Measurements from ENCODE around the gene TMEM259.
"Not testable (repeated sequence)": the region's sequence is repeated elsewhere in the genome, so short reads cannot be mapped to it uniquely, and the experiment has no call there.

The TMEM259 gene

DNA sequence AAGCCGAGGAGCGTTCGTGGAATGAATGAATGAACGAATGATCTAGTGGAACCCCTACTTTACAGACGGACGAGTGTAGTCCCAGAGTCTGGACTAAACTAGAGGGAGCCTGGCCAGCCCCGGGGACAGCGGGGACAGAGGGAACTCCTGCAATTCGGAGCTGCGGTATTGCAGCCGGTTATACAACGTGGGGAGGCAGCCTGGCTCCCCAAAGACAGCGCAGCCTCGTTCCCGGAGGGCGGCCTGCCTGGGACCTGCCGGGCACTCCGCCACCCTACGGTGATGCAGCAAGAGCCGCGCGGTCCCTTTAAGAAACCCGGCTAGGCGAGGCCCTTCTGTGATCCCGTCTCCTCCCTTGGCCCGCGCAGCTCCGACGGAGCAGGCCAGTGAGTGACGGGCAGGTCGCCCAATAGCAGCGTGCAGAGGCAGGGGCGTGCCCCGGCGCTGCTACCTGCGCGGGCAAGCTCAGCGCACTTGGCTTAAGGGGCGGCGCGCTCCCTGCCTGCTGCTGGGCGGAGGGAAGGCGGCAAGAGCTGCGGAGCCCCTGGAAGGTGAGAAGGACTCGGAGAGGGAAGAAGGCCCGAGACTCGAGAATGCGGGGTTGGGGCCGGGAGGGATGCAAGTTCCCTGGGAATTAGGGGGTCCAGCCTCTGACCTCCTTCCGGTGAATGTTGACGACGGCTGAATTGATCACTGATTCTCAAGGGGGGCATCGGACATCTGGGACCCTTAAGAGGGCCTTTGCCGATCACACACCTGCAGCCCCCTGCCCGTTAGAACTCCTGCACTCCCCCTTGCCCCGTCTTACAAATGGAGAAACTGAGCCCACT lies 18.9 kb upstream of the TMEM259 start, which contains the start of gene ABCA7:
TSS of gene ABCA7 (plus strand) at position 462 of the 830 bp plus-strand sequence. CDS start 1,255 bp downstream, outside the sequence.
- DNase-seq (ENCODE audit: low spot score) = peak; percentile 98

DNA sequence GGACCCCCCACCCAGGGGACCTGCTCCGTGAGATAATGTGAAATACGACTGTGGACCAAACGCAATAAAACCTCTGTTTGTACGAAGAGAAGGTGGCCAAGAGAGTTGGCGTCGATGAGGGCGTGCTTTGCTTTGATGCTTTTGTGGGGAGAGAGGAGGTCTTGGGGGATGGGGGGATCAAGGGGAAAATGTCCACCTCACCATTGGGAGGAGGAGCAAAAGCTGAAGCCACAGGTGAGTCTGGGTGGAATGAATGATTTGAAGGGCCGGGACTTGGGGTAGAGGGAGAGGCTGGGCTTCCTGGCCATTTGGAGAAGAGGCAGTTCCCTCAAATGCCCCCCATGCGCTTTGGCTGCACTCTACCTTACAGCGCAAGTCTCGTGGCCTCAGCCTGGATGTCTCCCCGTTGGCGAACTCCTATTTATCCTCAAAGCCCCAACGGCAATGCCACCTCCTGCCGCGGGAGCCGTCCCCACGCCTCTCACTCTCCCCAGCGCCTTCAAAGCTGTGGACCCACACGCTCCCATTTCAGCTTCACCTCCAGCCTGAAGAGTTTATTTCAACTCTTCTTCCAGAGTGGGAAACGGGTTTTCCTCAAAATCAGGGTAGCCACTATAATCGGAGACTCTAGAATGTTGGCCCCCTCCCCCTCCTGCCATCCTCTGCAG lies 18.2 kb upstream of the TMEM259 start:
- DNase-seq (ENCODE audit: low spot score) = no peak

DNA sequence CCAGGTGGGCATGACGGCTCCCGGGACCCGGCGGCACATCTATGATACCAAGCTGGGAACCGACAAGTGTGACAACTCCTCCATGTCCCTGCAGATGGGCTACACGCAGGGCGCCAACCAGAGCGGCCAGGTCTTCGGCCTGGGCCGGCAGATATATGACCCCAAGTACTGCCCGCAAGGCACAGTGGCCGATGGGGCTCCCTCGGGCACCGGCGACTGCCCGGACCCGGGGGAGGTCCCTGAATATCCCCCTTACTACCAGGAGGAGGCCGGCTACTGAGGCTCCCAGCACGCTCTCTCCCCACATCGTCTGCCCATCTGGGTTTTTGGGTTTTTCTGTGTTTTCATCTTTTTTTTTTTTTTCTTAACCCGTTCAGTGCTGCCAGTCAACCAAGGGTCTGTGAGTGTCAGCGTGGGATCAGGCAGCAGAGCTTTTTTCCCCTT lies 16.7 kb upstream of the TMEM259 start:
- no peak for DNase-seq (ENCODE audit: low spot score)

DNA sequence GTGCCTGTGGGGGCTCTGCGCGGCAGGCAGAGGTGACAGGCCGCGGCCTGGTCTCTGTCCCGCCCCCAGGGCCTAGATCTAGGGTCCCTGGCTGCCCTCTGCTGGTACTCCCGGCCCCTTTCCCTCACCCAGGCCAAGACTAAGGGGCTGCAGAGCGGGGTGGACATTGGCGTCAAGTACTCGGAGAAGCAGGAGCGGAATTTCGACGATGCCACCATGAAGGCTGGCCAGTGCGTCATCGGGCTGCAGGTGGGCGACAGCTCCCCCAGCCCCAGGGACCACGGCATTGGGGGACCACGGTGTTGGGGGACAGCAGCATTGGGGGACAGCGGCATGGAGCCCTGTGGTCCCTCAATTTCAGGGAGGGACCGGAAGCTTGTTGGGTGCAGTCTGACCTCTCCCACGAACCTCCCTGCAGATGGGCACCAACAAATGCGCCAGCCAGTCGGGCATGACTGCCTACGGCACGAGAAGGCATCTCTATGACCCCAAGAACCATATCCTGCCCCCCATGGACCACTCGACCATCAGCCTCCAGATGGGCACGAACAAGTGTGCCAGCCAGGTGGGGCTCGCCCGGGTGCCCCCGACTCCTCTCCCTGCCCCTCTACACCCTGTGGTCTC lies 15.2 kb upstream of the TMEM259 start:
- DNase-seq (ENCODE audit: low spot score) = no peak

DNA sequence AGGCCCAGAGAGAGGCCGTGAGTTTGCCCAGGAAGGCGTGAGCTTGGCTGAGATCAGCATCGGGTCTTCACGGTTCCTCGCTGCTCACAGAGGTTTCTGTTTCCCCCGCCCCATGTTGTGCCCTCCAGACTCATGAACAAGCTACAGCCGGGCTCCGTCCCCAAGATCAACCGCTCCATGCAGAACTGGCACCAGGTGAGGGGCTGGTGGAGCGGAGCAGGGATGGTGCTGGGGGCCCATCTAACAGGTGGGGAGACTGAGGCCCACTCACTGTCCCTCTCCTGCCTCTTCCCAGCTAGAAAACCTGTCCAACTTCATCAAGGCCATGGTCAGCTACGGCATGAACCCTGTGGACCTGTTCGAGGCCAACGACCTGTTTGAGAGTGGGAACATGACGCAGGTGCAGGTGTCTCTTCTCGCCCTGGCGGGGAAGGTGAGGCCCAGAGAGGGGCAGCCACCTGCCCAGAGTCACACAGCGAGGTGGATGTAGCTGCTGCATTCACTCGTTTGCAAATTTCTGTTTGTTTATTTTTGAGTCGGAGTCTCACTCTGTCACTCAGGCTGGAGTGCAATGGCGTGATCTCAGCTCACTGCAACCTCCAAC lies 11.4 kb upstream of the TMEM259 start:
- no peak for DNase-seq (ENCODE audit: low spot score)

DNA sequence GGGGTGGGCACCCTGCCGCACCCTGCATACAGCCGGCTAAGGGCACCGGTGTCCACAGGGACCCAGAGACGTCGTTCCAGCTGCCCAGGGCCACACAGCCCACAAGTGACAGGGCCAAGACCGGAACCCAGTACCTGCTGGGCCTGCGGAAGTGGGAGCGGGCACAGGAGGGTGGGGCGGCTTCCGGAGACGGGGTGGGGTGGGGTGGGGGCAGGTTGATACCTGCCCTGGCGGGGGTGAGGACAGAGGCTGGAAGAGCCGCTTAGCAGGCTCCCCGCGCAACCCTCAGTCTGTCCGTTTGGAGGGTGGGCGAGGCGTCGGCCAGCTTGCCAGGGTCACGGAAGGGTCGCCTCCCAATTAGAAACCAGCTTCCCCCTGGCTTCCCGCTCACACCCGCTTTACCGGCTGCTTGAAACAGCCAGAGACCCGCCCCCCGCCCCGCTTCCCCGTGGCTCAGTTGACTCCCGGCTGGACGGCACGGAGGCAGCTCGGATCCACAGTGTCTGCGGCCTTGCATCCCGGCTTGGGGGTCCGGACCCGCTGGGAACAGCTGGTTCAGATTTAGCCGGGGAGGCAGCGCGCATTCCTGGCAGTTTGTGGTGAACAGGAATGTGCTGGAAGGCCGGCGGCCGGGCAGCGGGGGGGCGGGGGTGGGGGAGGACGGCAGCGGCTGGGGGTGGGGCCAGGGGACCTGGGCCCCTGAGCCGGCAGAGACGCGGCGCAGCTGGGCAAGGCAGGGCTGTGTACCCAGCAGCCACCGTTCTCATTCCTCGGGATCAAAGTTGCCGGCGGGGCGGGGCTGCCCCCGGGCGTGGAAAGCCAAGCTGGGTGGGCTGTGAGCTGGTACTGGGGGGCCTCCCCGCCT lies 7.4 kb upstream of the TMEM259 start:
- DNase-seq (ENCODE audit: low spot score) = peak; percentile 48

DNA sequence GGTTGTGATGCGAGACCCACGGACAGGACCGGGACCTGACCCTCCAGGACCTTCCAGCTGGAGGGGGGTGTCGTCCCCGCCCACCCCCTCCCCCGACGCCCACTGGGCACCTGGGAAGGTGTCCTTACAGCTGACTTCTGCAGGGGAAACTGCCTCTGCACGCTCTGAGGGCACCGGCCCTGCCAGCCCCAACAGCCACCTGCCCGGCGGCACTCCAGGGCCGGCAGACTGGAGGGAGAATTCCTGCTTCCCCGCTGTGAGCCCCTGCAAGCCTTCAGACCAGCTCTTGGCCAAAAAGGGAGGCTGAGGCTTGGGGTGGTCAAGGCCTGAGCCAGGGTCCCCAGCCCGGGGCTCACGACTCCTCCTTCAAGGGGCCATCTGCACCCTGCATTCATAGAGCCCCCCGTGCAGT lies 6.7 kb upstream of the TMEM259 start:
- DNase-seq (ENCODE audit: low spot score) = no peak

DNA sequence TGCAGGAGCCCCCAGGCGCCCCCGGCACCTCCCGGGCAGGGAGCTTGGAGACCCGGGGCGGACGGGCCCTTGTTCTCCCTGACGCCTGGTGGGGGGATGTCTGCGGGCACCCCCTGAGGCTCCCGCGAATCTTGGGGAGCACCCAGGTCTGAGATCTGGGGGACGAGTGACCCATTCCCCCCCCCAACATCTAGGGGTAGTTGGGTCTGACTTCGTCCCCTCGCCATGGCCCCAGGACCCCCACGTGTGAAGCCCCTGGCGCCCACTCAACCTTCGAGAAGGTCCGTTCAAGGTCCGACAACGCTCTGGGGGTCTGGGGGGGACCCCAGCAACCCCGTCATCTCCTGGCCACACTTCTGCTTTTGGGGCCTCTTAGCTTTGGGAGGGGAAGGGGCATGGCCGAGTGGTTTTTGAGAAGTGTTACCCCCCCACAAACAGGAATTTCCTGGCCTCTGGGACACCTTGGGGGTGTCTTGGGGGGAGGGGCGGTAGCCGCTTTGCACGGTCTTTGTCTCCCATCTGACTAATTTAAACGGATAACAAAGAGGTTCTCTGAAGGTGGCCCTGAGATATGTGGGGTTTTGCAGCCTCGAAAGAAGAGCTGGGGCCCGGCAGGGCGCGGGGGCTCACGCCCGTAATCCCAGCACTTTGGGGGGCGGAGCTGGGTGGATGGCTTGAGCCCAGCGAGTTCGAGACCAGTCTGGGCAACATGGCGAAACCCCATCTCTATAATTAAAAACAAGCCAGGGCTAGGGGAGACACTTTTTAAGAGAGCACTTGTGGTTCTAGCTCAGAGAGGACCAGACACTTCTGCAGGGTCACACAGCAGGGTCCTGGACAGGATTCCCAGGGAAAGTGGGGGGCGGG lies 6.1 kb upstream of the TMEM259 start:
- no peak for DNase-seq (ENCODE audit: low spot score)

DNA sequence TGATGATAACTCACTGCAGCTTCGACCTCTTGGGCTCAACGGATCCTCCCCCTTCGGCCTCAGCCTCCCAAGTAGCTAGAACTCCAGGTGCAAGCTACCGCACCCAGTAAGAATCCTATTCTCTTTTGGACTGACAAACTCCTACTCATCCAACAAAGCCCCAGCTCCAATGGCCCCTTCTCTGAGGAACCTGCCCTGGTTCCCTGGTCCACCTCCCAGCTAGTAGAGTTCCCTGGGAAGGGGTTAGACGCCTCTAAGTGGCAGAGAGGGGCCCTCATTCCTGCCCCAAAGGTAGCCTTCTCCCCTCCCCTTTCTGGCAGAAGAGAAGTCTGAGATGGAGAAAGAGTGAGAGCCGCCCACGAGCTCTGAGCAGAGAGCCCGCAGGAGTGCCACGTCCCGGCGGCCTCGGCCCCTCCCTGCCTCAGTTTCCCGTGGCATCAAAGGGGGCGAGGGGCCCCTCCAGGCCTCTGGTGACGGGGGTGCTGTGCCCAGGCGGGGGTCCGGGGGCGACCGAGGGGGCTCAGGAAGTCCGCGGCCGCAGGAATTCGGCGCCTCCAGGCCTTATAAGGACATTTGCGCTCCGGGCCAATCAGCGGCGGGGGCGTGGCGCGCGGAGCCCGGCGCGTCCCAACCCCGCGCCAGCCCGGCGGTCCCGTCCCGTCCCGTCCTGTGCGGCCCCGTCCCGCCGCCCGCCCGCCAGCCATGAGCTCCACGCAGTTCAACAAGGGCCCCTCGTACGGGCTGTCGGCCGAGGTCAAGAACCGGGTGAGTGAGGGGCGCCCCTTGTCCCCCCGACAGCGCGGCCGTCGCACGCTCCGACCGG lies 5.2 kb upstream of the TMEM259 start, which contains the start of gene CNN2:
TSS of gene CNN2 (plus strand) at position 649 of the 823 bp plus-strand sequence. CDS start at position 703, 54 bp downstream.
- DNase-seq (ENCODE audit: low spot score) = peak; percentile 94

DNA sequence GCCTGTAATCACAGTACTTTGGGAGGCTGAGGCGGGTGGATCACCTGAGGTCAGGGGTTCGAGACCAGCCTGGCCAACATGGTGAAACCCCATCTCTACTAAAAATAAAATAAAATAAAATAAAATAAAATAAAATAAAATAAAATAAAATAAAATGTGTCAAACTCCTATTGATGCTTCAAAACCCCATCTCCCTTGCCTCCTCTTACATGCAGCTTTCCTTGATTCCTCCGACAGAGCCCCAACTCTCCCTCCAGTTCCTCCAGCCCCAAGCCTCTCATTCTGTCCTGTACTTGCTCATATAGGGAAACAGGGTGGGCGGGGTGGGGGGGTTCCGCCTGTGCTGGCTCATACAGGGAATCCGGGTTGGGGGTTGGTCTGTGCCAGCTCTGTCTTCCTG lies 4.2 kb upstream of the TMEM259 start:
- DNase-seq (ENCODE audit: low spot score) = not testable (repeated sequence)

DNA sequence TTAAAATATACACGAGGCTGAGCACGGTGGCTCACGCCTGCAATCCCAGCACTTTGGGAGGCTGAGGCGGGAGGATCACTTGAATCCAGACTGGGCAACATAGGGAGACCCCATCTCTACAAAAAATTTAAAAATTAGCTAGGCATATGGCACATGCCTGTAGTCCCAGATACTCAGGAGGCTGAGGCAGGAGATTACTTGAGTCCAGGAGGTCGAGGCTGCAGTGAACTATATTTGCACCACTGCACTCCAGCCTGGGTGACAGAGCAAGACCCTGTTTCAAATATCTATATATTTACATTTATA lies 2.9 kb upstream of the TMEM259 start:
- not testable (repeated sequence) for DNase-seq (ENCODE audit: low spot score)

DNA sequence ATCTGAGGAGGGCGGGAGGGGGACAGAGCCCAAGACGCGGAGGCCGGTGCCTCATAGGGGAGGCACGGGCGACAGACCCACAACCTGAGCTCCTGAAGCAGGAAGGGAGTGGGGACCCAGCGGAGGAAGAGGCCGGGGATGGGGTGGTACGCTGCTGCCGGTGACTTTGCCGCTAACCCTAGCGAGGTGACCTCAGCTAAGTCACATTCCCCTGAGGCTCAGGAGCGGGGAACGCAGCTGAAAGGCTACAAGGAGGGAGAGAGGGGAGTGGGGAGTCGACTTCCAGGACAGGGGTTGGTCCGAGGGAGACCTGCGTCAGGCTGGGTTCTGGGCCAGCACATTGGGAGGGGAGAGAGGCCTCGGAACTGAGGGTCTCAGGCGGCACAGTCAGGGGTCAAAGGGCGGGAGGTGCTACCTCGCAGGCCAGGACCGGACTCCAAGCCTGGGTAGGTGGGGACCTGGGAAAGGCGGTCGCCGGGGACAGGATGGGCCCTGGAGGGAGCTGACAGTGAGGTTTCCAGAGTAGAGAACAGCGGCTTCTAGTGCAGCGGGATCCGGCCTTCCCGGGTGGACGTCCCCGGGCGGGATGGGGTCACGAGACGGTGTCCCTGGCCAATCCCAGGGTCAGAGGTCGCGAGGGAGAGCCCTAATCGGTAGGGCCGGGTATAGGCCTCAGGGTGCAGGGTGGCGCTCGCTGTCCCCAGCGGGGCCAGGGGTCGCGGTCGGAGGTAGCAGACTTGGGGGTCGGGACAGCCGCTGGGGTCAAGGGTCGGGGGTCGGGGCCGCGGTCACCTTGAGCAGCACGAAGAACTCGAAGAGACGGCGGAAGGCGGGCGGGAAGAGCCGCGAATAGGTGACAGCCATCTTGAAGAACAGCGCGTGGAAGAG lies 699 bp downstream of the TMEM259 start:
- peak; percentile 49 for DNase-seq (ENCODE audit: low spot score)

DNA sequence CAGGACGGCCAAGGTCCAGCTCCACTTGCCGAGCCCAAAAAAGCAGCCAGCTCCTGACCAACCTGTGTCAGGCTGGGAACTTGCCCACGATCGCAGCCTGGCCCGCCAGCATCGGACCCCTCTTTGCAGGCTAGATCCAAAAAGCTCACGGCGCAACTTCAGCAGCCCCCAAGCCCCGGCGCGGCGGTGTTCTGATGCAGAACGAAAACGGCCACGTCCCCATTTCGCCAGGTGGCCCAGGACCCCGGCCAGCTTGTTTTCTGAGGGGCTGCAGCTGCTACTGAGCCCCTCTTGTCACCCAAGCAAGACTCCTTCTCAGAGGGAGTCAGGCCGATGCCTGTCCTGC lies 1.3 kb downstream of the TMEM259 start:
- DNase-seq (ENCODE audit: low spot score) = no peak

DNA sequence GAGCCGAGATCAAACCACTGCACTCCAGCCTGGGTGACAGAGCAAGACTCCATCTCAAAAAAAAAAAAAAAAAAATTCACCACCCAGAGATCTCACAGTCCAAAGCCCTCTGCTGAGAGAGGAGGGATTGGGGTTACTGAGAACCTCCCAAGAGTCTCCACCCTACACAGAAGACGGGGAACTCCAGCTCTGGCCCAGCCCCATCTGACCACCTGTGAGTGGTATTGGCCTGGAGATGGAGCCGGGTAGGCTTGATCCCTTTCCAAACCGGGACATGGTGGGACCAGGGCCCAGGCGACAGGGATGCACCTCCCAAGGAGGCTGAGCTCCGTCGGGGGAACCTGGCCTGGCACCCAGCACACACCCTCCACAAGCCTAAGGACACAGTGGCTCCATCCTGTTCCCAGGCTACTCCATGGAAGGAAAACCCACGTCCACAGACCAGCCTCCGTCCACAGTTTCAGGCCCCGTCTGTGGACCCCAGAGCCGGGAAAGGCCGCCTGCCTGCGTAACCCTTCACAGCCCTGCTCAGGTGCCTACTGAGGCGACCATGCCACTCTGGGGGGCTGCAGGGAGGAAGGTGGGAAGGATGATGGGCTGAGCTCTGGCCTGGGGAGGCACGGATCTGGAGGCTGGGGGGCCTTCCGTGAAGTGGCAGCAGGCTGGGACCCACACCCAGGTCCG lies 1.8 kb downstream of the TMEM259 start:
- DNase-seq (ENCODE audit: low spot score) = no peak

DNA sequence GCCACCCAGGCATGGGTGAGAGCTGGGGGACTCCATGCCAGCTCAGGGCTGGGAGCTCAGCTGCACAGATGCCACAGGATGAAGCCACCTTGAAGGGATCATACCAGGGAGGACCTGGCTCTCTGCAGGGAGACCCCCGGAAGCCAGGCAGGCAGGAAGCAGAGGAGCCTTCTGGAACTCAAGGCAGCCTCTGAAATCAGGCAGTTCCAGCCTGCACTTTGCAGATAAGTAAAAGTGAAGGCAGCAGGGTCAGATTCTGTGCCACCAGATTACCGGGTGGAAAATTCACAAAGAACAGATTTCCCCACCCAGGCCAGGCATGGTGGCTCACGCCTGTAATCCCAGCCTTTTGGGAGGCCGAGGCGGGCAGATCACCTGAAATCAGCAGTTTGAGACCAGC lies 2.5 kb downstream of the TMEM259 start:
- DNase-seq (ENCODE audit: low spot score) = no peak

DNA sequence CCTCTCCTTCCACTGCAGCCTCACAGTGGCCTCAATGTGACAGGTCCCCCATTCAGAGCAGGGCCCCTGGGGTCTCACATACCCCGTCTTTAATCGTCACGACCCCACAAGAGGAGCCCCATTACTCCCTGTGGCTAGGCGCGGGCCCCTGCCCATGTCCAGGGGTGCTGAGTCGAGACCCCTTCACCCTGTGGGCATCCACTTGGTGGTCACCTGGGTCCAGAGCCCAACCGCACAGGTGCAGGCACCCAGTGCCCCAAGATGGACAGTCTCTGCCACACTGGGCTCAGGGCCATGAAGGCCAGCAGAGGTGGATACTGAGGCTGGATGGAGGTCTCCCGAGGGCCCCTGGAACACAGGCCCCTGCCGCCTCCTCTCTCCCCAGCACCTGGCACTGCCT lies 3.0 kb downstream of the TMEM259 start:
- DNase-seq (ENCODE audit: low spot score) = no peak

DNA sequence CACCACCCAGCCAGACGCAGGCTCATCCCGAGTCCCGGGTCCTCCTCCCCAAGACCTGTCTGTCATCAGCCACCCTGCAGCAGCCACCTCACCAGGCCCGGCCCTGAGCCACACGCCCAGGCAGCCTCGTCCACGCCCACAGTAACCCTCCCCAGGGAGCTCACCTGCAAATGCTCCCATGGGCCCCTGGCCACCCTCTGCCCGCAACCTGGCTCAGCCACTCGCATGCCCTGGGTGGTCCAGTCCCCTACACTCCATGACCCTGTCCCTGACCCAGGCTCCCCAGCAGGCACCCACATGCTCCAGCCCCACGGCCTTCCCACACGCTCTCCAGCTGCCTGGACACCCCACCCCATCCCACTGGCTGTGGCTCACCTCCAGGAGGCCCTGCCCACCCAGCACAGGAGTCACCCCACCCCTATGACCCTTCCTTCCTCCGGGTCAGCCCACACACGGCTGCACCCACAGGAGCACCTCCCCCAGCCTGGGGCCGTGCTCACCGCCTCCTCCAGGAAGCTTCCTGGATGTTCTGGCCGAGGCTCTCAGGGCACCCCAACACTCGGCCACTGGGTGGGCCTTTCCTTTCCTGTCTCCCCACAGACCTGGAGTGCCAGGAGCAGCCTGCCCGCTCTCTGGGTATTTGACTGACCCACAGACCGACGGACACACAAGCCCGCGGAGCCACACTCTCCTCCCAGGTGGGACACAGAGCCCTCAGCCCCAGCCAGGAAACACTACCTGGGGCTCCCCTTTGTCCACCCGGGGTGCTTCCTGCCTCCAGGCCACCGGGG lies 3.6 kb downstream of the TMEM259 start:
- no peak for DNase-seq (ENCODE audit: low spot score)
